Stomach smooth muscle (tissue), 2 donors: ENCODE data around the gene MORN3.
"Not testable (repeated sequence)": the region's sequence is repeated elsewhere in the genome, so short reads cannot be mapped to it uniquely, and the experiment has no call there.

Source experiments
- H3K27ac ChIP-seq: one replicate; pipeline ENCODE4 v1.7.0; 2013; ENCODE audit warnings: mild to moderate bottlenecking, low read length, inconsistent platforms
- H3K27me3 ChIP-seq, 2 donors: one replicate each; pipeline ENCODE4 v1.7.0; 2013; ENCODE audit warnings: low read length in 2 of 2; ENCODE audit not compliant: insufficient read depth in 2 of 2, control insufficient read depth in 1 of 2
- H3K36me3 ChIP-seq, 2 donors: one replicate each; pipeline ENCODE4 v1.7.0; 2013; ENCODE audit warnings: low read length in 2 of 2; ENCODE audit not compliant: control insufficient read depth in 2 of 2, insufficient read depth in 2 of 2
- H3K4me1 ChIP-seq: one replicate; pipeline ENCODE4 v1.7.0; 2013; ENCODE audit warnings: low read length; ENCODE audit not compliant: control insufficient read depth, insufficient read depth
- H3K4me3 ChIP-seq, 2 donors: one replicate each; pipeline ENCODE4 v1.7.0; 2013; ENCODE audit warnings: low read length in 2 of 2
- H3K9ac ChIP-seq, 2 donors: one replicate each; pipeline ENCODE4 v1.7.0; 2013; ENCODE audit warnings: low read length in 2 of 2, mild to moderate bottlenecking in 1 of 2
- H3K9me3 ChIP-seq, 2 donors: one replicate each; pipeline ENCODE4 v1.7.0; 2013; ENCODE audit warnings: low read length in 2 of 2; ENCODE audit not compliant: control insufficient read depth in 2 of 2
- donor health status: healthy.
- donor health status: Pancreatic carcinoma.

MORN3 gene

GRCh38 chr12:121688966-121689365 lies 19.5 kb upstream of the MORN3 start:
- H3K9ac ChIP-seq, result no peak overlapping the region
- H3K36me3 ChIP-seq, result no peaks in the 10 kb centered on the region
- peaks cover 2% of the 10 kb centered on the region for H3K4me1 ChIP-seq
- H3K9me3 ChIP-seq, result no peaks in the 10 kb centered on the region
- no peak overlapping the region for H3K4me3 ChIP-seq
- H3K27ac ChIP-seq, result no peak overlapping the region
- no peaks in the 10 kb centered on the region for H3K27me3 ChIP-seq

GRCh38 chr12:121679661-121680197 lies 10.3 kb upstream of the MORN3 start:
- not testable (repeated sequence) for H3K27ac ChIP-seq, H3K4me1 ChIP-seq, H3K9ac ChIP-seq, H3K4me3 ChIP-seq, H3K36me3 ChIP-seq, H3K27me3 ChIP-seq, H3K9me3 ChIP-seq

DNA sequence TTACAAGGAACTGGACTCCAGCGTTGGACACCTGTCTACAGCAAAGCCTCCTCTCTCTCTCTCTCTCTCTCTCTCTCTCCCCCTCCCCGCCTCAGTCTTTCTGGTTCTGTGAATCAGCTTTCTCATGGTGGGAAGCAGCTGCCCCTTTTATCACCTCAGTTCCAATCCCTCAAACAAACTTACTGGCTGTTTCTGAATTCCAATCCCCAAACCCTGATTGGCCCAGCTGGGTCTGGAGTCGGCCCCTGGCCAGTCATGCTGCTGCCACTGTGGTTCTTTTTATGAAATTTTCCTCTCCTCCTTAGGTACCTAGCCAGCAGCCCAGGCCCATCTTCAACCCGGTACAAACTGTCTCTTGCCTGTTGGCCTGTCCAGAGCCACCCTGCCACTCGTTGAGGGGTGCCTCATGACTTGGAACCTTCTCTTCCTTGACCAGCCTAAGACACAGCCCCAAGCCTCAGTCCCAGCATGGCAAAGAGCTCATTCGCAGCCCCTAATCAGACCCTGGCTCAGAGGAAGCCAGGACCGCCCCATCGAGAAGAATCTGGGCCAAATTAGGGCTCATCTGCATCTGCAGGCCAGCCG lies 9.4 kb upstream of the MORN3 start:
- Histone ChIP-seq H3K27me3 (no peaks in the 10 kb centered on the region), H3K4me1 (no peaks in the 10 kb centered on the region), H3K4me3 (no peak overlapping the region), H3K27ac (no peak overlapping the region), H3K9me3 (no peaks in the 10 kb centered on the region), H3K36me3 (no peaks in the 10 kb centered on the region), H3K9ac (no peak overlapping the region)

DNA sequence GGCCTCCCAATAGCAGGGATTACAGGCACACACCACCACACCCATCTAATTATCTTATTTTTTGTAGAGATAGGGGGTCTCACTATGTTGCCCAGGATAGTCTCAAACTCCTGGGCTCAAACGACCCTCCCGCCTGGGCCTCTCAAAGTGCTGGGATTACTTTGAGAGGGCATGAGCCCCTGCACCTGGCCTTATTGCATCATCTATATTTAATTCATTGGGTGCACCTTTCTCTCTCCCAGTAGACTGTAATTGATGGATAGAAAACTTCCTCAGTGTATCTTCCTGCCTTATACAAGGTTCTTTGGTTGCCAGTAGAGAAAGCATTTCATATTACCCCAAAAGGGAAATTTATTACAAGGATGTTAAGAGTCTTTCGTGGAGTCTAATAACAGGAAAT lies 8.9 kb upstream of the MORN3 start:
- no peaks in the 10 kb centered on the region for H3K36me3 ChIP-seq
- no peaks in the 10 kb centered on the region for H3K27me3 ChIP-seq
- H3K4me1 ChIP-seq, result peaks cover under 1% of the 10 kb centered on the region
- H3K4me3 ChIP-seq, result no peak overlapping the region
- no peaks in the 10 kb centered on the region for H3K9me3 ChIP-seq
- H3K27ac ChIP-seq, result no peak overlapping the region
- H3K9ac ChIP-seq, result no peak overlapping the region

- H3K4me3 ChIP-seq, result no peak overlapping the region
- no peaks in the 10 kb centered on the region for H3K9me3 ChIP-seq
- H3K4me1 ChIP-seq, result peaks cover 15% of the 10 kb centered on the region
- H3K36me3 ChIP-seq, result no peaks in the 10 kb centered on the region
- no peaks in the 10 kb centered on the region for H3K27me3 ChIP-seq
- no peak overlapping the region for H3K27ac ChIP-seq
- H3K9ac ChIP-seq, result no peak overlapping the region
These were observed 6.7 kb upstream of the MORN3 start for GRCh38 chr12:121676190-121676589.

- H3K27me3 ChIP-seq, result no peaks in the 10 kb centered on the region
- H3K36me3 ChIP-seq, result no peaks in the 10 kb centered on the region
- peak overlapping the region in 1 of 2 donors; percentile 74 for H3K4me3 ChIP-seq
- peaks cover 15% of the 10 kb centered on the region for H3K4me1 ChIP-seq
- H3K27ac ChIP-seq, result peak overlapping the region; percentile 41
- H3K9me3 ChIP-seq, result no peaks in the 10 kb centered on the region
- H3K9ac ChIP-seq, result no peak overlapping the region
These were observed 3.6 kb upstream of the MORN3 start for GRCh38 chr12:121673013-121673511.

GRCh38 chr12:121668750-121669520 lies 519 bp downstream of the MORN3 start:
- H3K36me3 ChIP-seq, result no peaks in the 10 kb centered on the region
- H3K9ac ChIP-seq, result no peak overlapping the region
- no peaks in the 10 kb centered on the region for H3K9me3 ChIP-seq
- peaks cover 15% of the 10 kb centered on the region for H3K4me1 ChIP-seq
- H3K27ac ChIP-seq, result no peak overlapping the region
- no peak overlapping the region for H3K4me3 ChIP-seq
- no peaks in the 10 kb centered on the region for H3K27me3 ChIP-seq

- not testable (repeated sequence) for H3K4me3 ChIP-seq, H3K27ac ChIP-seq, H3K9ac ChIP-seq, H3K27me3 ChIP-seq, H3K4me1 ChIP-seq, H3K36me3 ChIP-seq, H3K9me3 ChIP-seq
These were observed 2.6 kb downstream of the MORN3 start for GRCh38 chr12:121666829-121667228.

GRCh38 chr12:121663610-121663929 lies 5.9 kb downstream of the MORN3 start:
- no peak overlapping the region for H3K27ac ChIP-seq
- H3K36me3 ChIP-seq, result no peaks in the 10 kb centered on the region
- no peaks in the 10 kb centered on the region for H3K27me3 ChIP-seq
- no peak overlapping the region for H3K4me3 ChIP-seq
- no peak overlapping the region for H3K9ac ChIP-seq
- H3K4me1 ChIP-seq, result no peaks in the 10 kb centered on the region
- H3K9me3 ChIP-seq, result no peaks in the 10 kb centered on the region

DNA sequence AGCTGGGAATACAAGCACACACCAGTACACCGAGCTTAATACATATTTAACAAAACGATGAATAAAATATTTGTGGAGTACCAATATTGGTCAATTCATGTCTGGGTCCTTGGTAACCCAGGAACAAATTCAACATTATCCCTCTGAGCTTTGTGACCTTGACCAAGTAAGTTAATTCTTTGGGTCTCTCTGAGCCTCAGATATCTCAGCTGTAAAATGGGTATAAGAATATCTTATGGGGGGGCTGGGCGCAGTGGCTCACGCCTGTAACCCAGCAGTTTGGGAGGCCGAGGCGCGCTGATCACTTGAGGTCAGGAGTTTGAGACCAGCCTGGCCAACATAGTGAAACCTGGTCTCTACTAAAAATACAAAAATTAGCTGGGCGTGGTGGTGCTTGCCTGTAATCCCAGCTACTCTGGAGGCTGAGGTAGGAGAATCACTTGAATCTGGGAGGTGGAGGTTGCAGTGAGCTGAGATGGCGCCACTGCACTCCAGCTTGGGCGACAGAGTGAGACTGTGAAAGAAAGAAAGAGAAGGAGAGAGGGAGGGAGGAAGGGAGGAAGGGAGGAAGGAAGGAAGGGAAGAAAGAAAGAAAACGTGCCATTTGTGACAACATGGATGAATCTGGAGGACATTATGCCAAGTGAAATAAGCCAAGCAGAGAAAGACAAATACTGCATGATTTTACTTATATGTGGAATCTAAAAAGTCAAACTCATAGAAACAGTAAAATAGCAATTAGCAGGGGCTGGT lies 7.9 kb downstream of the MORN3 start:
- H3K36me3 ChIP-seq, H3K4me3 ChIP-seq, H3K27me3 ChIP-seq, H3K4me1 ChIP-seq, H3K9me3 ChIP-seq, H3K27ac ChIP-seq, H3K9ac ChIP-seq: not testable (repeated sequence)
